IMR-90 (cell line): ENCODE results near the gene TRIM47. TPM values are rescaled to one million over a fixed set of nuclear protein-coding genes. Genes with fewer than 3 reads are reported as not detected.

ENCODE experiments used
- ATAC-seq: fragments of 200-7000 bp; cut with Tn5 transposase; 2 replicates; pipeline ENCODE4 v1.9.1; 2020; ENCODE audit warnings: low read depth, mild to moderate bottlenecking, moderate library complexity
- BruUV-seq: library from RNA; stranded (reverse); fragments of 400-500 nt; replicated peaks from 2 replicates; lab custom pipeline; 2021; lab: Mats Ljungman, UMichigan
- CTCF ChIA-PET: fragments of 300-600 bp; formaldehyde crosslinking; extraction: SDS; loops from one replicate; lab custom pipeline; 2021; ENCODE audit warnings: antibody characterized with exemption; lab: Yijun Ruan, JAX
- POLR2A ChIA-PET: fragments of 300-600 bp; sonication (Branson Sonifier 250); formaldehyde crosslinking; loops from one replicate; lab custom pipeline; 2022; ENCODE audit warnings: antibody characterized with exemption; ENCODE audit not compliant: unreplicated experiment; lab: Charles Lee
- DNase-seq: peaks from one replicate; pipeline ENCODE4 v3.0.0; 2013
- H2AFZ ChIP-seq: replicated peaks from 2 replicates; pipeline ENCODE3; 2013; ENCODE audit warnings: low read length, mild to moderate bottlenecking; ENCODE audit not compliant: poor library complexity
- H2AK5ac ChIP-seq: 2 replicates; pipeline ENCODE4 v1.6.1; 2013; ENCODE audit warnings: low read depth, low read length, inconsistent platforms
- H2AK9ac ChIP-seq: replicated peaks from 2 replicates; pipeline ENCODE3; 2013; ENCODE audit warnings: mild to moderate bottlenecking, low read depth, low read length, moderate library complexity; ENCODE audit not compliant: poor library complexity
- H2BK120ac ChIP-seq: 2 replicates; pipeline ENCODE4 v1.6.1; 2013; ENCODE audit warnings: low read depth, low read length, inconsistent platforms
- H2BK15ac ChIP-seq: 3 replicates; pipeline ENCODE4 v1.6.1; 2013; ENCODE audit warnings: low read depth, low read length, inconsistent platforms
- H2BK20ac ChIP-seq: 2 replicates; pipeline ENCODE4 v1.6.1; 2013; ENCODE audit warnings: low read depth, mild to moderate bottlenecking, inconsistent platforms, low read length, moderate library complexity
- H2BK5ac ChIP-seq: 2 replicates; pipeline ENCODE4 v1.6.1; 2013; ENCODE audit warnings: mild to moderate bottlenecking, low read depth, low read length, inconsistent platforms; ENCODE audit not compliant: poor library complexity, severe bottlenecking
- H3K14ac ChIP-seq: replicated peaks from 2 replicates; pipeline ENCODE4 v1.6.1; 2013; ENCODE audit warnings: low read depth, low read length, inconsistent platforms
- H3K18ac ChIP-seq: 2 replicates; pipeline ENCODE4 v1.6.1; 2013; ENCODE audit warnings: low read depth, low read length, control low read depth
- H3K23ac ChIP-seq: 2 replicates; pipeline ENCODE4 v1.6.1; 2013; ENCODE audit warnings: low read depth, low read length, inconsistent platforms
- H3K27ac ChIP-seq: 2 replicates; pipeline ENCODE4 v1.5.1; 2013; ENCODE audit warnings: mild to moderate bottlenecking, control low read depth, low read length; ENCODE audit not compliant: insufficient read depth
- H3K27me3 ChIP-seq: 2 replicates; pipeline ENCODE4 v1.6.1; 2013; ENCODE audit warnings: low read length; ENCODE audit not compliant: control insufficient read depth, insufficient read depth
- H3K36me3 ChIP-seq: 2 replicates; pipeline ENCODE4 v1.6.1; 2013; ENCODE audit warnings: low read length, mixed read lengths; ENCODE audit not compliant: control insufficient read depth, insufficient read depth
- H3K4ac ChIP-seq: 2 replicates; pipeline ENCODE4 v1.6.1; 2013; ENCODE audit warnings: low read depth, low read length, inconsistent platforms
- H3K4me1 ChIP-seq: 2 replicates; pipeline ENCODE4 v1.6.1; 2013; ENCODE audit warnings: low read length, mixed read lengths; ENCODE audit not compliant: control insufficient read depth, insufficient read depth
- H3K4me2 ChIP-seq: 2 replicates; pipeline ENCODE4 v1.6.1; 2013; ENCODE audit warnings: low read depth, mild to moderate bottlenecking, control low read depth, low read length, moderate library complexity
- H3K4me3 ChIP-seq: 2 replicates; pipeline ENCODE4 v1.5.1; 2013; ENCODE audit warnings: low read depth, mild to moderate bottlenecking, control low read depth, low read length, moderate library complexity; ENCODE audit not compliant: insufficient read depth
- H3K56ac ChIP-seq: 2 replicates; pipeline ENCODE4 v1.6.1; 2013; ENCODE audit warnings: low read length, inconsistent platforms; ENCODE audit not compliant: insufficient read depth; ENCODE audit errors: extremely low read depth
- H3K79me1 ChIP-seq, 2 experiments: 2 replicates each; pipeline ENCODE4 v1.6.1; 2013; ENCODE audit warnings: low read length in 2 of 2, inconsistent platforms in 1 of 2, low read depth in 1 of 2
- H3K9ac ChIP-seq: 2 replicates; pipeline ENCODE4 v1.6.1; 2013; ENCODE audit warnings: low read depth, low read length, control low read depth
- H3K9me1 ChIP-seq: 2 replicates; pipeline ENCODE4 v1.6.1; 2013; ENCODE audit warnings: low read length, inconsistent platforms; ENCODE audit not compliant: insufficient read depth
- H3K9me3 ChIP-seq: 2 replicates; pipeline ENCODE4 v1.6.1; 2013; ENCODE audit warnings: low read length; ENCODE audit not compliant: control insufficient read depth, insufficient read depth
- H4K20me1 ChIP-seq: 2 replicates; pipeline ENCODE4 v1.6.1; 2013; ENCODE audit warnings: low read length, inconsistent platforms; ENCODE audit not compliant: insufficient read depth
- H4K5ac ChIP-seq: 2 replicates; pipeline ENCODE4 v1.6.1; 2013; ENCODE audit warnings: mild to moderate bottlenecking, low read depth, low read length, control low read depth
- H4K8ac ChIP-seq, 2 experiments: 2 replicates each; pipeline ENCODE4 v1.6.1; 2013; ENCODE audit warnings: low read depth in 2 of 2, low read length in 2 of 2, control low read depth in 1 of 2, inconsistent platforms in 1 of 2
- H4K91ac ChIP-seq: 2 replicates; pipeline ENCODE4 v1.6.1; 2013; ENCODE audit warnings: low read depth, low read length, inconsistent platforms; ENCODE audit not compliant: insufficient read depth
- BHLHE40 ChIP-seq: fragments of 150-350 bp; IDR thresholded peaks from 2 replicates; pipeline ENCODE4 v1.6.1; 2016; ENCODE audit warnings: mild to moderate bottlenecking, low read depth, low read length
- CEBPB ChIP-seq: IDR thresholded peaks from 2 replicates; pipeline ENCODE4 v1.6.1; 2012; ENCODE audit warnings: low read depth, low read length, improper control_type of control experiment
- CHD1 ChIP-seq: IDR thresholded peaks from 2 replicates; pipeline ENCODE4 v1.6.1; 2012; ENCODE audit warnings: low read depth, low read length, improper control_type of control experiment
- ELK1 ChIP-seq: fragments of 150-350 bp; IDR thresholded peaks from 2 replicates; pipeline ENCODE4 v1.6.1; 2016; ENCODE audit warnings: low read depth, mild to moderate bottlenecking, low read length, moderate library complexity, borderline replicate concordance
- MAZ ChIP-seq: IDR thresholded peaks from 2 replicates; pipeline ENCODE4 v1.6.1; 2012; ENCODE audit warnings: low read depth, mild to moderate bottlenecking, low read length, improper control_type of control experiment, moderate library complexity, borderline replicate concordance
- MXI1 ChIP-seq: IDR thresholded peaks from 2 replicates; pipeline ENCODE4 v1.6.1; 2012; ENCODE audit warnings: low read depth, mild to moderate bottlenecking, low read length, moderate library complexity, borderline replicate concordance
- POLR2A ChIP-seq: IDR thresholded peaks from 2 replicates; pipeline ENCODE4 v1.6.1; 2012; ENCODE audit warnings: mild to moderate bottlenecking, low read depth, low read length
- SMC3 ChIP-seq: fragments of 150-350 bp; IDR thresholded peaks from 2 replicates; pipeline ENCODE4 v1.6.1; 2016; ENCODE audit warnings: low read depth, mild to moderate bottlenecking, antibody characterized with exemption, low read length, moderate library complexity
- WGBS, 2 experiments: methylation state at CpG; one replicate each; pipeline versions ENCODE4 v1.1.5 to v1.1.7; 2013; ENCODE audit warnings: missing lambda C conversion rate in 2 of 2; ENCODE audit not compliant: insufficient read length in 1 of 2; ENCODE audit errors: extremely low coverage in 2 of 2; 5-methylcytosine and 5-hydroxymethylcytosine counted together
- dilution Hi-C: fragments of 300-500 bp; cut with HindIII; formaldehyde crosslinking; loops from one replicate; pipeline ENCODE4 v1.14.3; 2018; ENCODE audit warnings: low sequenced_read_pairs; ENCODE audit not compliant: unreplicated experiment
- in situ Hi-C: fragments of 300-500 bp; cut with MboI; formaldehyde crosslinking; loops from 3 replicates; pipeline ENCODE4 v1.14.3; 2019; ENCODE audit warnings: low sequenced_read_pairs, inconsistent platforms, mixed read lengths
- intact Hi-C: fragments of 100-400 bp; cut with micrococcal nuclease; formaldehyde crosslinking; loops from 2 replicates; pipeline ENCODE4 v1.10.0; 2022
- polyA plus RNA-seq, 3 experiments: library from polyadenylated mRNA; depleted of rRNA; stranded (reverse); fragments of >200 nt; gene quantifications; 2 replicates each; pipeline ENCODE4 v1.2.3, GENCODE V29; 2012; ENCODE audit warnings: low replicate concordance in 1 of 3
- total RNA-seq: library from RNA; depleted of rRNA; stranded (reverse); fragments of >200 nt; gene quantifications from 2 replicates; pipeline ENCODE4 v1.2.3, GENCODE V29; 2012
- TF ChIP-seq, protein P1 (sequence below): fragments of 150-350 bp; IDR thresholded peaks from 2 replicates; pipeline ENCODE4 v1.6.1; 2017; ENCODE audit warnings: mild to moderate bottlenecking, antibody characterized with exemption, low read length, low read depth

The TRIM47 gene
- total and polyA plus RNA-seq, 2 of the 4 experiments (the other 2 are of a cell fraction): 1.4 to 7.5 TPM

- no peak for TF ChIP-seq MAZ
- TF ChIP-seq POLR2A: no peak
- no peak for TF ChIP-seq ELK1
- no peak for TF ChIP-seq MXI1
- no peak for TF ChIP-seq CHD1
- no peak for TF ChIP-seq SMC3
- no peak for TF ChIP-seq BHLHE40
- TF ChIP-seq CEBPB: no peak
- TF ChIP-seq, protein P1, sequence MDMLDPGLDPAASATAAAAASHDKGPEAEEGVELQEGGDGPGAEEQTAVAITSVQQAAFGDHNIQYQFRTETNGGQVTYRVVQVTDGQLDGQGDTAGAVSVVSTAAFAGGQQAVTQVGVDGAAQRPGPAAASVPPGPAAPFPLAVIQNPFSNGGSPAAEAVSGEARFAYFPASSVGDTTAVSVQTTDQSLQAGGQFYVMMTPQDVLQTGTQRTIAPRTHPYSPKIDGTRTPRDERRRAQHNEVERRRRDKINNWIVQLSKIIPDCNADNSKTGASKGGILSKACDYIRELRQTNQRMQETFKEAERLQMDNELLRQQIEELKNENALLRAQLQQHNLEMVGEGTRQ: no peak
- no peak overlapping the region for H3K23ac ChIP-seq
- H2BK20ac ChIP-seq: no peak overlapping the region
- 98% methylated on average over 11 of the region's 23 CpGs; no CpG with 5 or more reads in 1 of the 2 experiments for WGBS, 2 experiments
- no peak overlapping the region for H4K5ac ChIP-seq
- H2AK9ac ChIP-seq: peak overlapping the region; percentile 47
- H2BK120ac ChIP-seq: no peak overlapping the region
- no peak for DNase-seq
- H4K8ac ChIP-seq: no peak overlapping the region
- intact Hi-C loops (loop anchor here (10.0 kb wide), 1 partner anchor 175 kb away; the partner anchor contains the start of genes GALR2, SRP68 and ZACN), dilution Hi-C loops (no loop called here), in situ Hi-C loops (loop anchor here (10.0 kb wide), 1 partner anchor 385 kb away; no protein-coding TSS in a partner anchor)
- POLR2A ChIA-PET: no interaction called here
- H3K4me1 ChIP-seq: peaks cover 9% of the 10 kb centered on the region
- H2BK5ac ChIP-seq: no peak overlapping the region
- H3K9me1 ChIP-seq: peaks cover 5% of the 10 kb centered on the region; the same call in 1 of the 2 replicates
- H3K4me2 ChIP-seq: no peak overlapping the region
- H3K14ac ChIP-seq: no peak overlapping the region
- H3K18ac ChIP-seq: no peak overlapping the region
- H3K4me3 ChIP-seq: no peak overlapping the region
- no peak for ATAC-seq
- no peak overlapping the region for H2AFZ ChIP-seq
- H4K91ac ChIP-seq: no peak overlapping the region
- no peak overlapping the region for H2AK5ac ChIP-seq
- H3K36me3 ChIP-seq: peaks cover 30% of the 10 kb centered on the region
- no TSS peak for BruUV-seq
- peaks cover 16 to 36% of the 10 kb centered on the region in 2 experiments for H3K79me1 ChIP-seq
- H3K27ac ChIP-seq: no peak overlapping the region
- H3K4ac ChIP-seq: no peak overlapping the region
- H2BK15ac ChIP-seq: no peak overlapping the region
- CTCF ChIA-PET: no interaction called here
- no peaks in the 10 kb centered on the region for H4K20me1 ChIP-seq
- no peak overlapping the region for H3K9ac ChIP-seq
- H3K56ac ChIP-seq: no peak overlapping the region
- no peaks in the 10 kb centered on the region for H3K9me3 ChIP-seq
- H3K27me3 ChIP-seq: no peaks in the 10 kb centered on the region
Measured at GRCh38 chr17:75899767-75900468, 21.5 kb upstream of the TRIM47 start.
